Prostate gland (tissue), 2 donors: ENCODE measurements around the gene CAPS.

ENCODE experiments used
- POLR2A ChIP-seq: fragments of 450-650 bp; IDR thresholded peaks from one replicate; pipeline ENCODE4 v1.6.1; 2016; ENCODE audit warnings: antibody characterized with exemption, mild to moderate bottlenecking
- POLR2AphosphoS5 ChIP-seq: sonication (generic); formaldehyde crosslinking; IDR thresholded peaks from one replicate; pipeline ENCODE4 v1.6.1; 2017; ENCODE audit warnings: antibody characterized with exemption
- TF ChIP-seq, protein P1 (sequence below), 4 experiments: fragments of 200-600 bp in 2 of 4; fragments of 450-650 bp in 2 of 4; sonication (generic) in 2 of 4; IDR thresholded peaks; 1 replicate in 3 of 4; 2 replicates in 1 of 4; pipeline ENCODE4 v1.5.1; 2016 to 2019; ENCODE audit warnings: antibody characterized with exemption in 4 of 4, mild to moderate bottlenecking in 2 of 4, moderate library complexity in 2 of 4

DNA sequence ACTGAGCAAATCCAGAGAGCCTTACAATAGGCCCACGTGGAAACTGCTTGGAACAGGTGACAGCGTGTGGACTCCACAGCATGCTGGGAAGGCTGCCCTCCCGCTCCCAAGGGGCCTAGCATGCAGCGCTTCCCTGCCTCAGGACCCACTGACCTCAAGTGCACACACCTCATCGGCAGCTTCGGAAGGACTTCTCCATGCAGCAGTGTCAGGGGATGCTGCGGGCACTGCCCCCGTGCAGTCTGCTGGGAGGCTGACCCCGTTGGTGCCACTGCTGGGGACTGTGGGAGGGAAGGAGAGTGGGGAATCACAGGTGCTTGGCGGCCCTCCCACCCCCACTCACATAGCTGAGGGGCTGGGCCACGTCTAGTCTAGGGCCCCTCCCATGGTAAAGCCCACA, 17.2 kb downstream of the CAPS start:
- TF ChIP-seq, protein P1, sequence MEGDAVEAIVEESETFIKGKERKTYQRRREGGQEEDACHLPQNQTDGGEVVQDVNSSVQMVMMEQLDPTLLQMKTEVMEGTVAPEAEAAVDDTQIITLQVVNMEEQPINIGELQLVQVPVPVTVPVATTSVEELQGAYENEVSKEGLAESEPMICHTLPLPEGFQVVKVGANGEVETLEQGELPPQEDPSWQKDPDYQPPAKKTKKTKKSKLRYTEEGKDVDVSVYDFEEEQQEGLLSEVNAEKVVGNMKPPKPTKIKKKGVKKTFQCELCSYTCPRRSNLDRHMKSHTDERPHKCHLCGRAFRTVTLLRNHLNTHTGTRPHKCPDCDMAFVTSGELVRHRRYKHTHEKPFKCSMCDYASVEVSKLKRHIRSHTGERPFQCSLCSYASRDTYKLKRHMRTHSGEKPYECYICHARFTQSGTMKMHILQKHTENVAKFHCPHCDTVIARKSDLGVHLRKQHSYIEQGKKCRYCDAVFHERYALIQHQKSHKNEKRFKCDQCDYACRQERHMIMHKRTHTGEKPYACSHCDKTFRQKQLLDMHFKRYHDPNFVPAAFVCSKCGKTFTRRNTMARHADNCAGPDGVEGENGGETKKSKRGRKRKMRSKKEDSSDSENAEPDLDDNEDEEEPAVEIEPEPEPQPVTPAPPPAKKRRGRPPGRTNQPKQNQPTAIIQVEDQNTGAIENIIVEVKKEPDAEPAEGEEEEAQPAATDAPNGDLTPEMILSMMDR (IDR thresholded peaks at IDR 0.05), result no peak
- TF ChIP-seq POLR2AphosphoS5, result no peak
- no peak for TF ChIP-seq POLR2A
